CD4-positive, alpha-beta T cell treated with Interleukin-10 for 1 hour (primary cell): ENCODE data around the gene MAML2.
A peak's percentile ranks its signal among the peaks of the same experiment; 100 is the strongest.

Experiments
- DNase-seq: peaks from one replicate; pipeline ENCODE4 v3.0.0-alpha.2; 2020

Gene MAML2

GRCh38 chr11:96092511-96092910, 250.5 kb downstream of the MAML2 start:
- no peak for DNase-seq

GRCh38 chr11:96091476-96091875, 251.5 kb downstream of the MAML2 start:
- peak; percentile 57 for DNase-seq

GRCh38 chr11:96090711-96091110, 252.3 kb downstream of the MAML2 start:
- DNase-seq = no peak

- DNase-seq = no peak
Measured at GRCh38 chr11:96088914-96089313, 254.1 kb downstream of the MAML2 start.

- DNase-seq = no peak
Measured at GRCh38 chr11:96086111-96086510, 256.9 kb downstream of the MAML2 start.

GRCh38 chr11:96085319-96085930, 257.6 kb downstream of the MAML2 start:
- DNase-seq = no peak

- no peak for DNase-seq
Measured at GRCh38 chr11:96084610-96085318, 258.2 kb downstream of the MAML2 start.

GRCh38 chr11:96082936-96083335, 260.1 kb downstream of the MAML2 start:
- no peak for DNase-seq

- no peak for DNase-seq
Measured at GRCh38 chr11:96082002-96082899, 260.7 kb downstream of the MAML2 start.

GRCh38 chr11:96081561-96081960, 261.4 kb downstream of the MAML2 start:
- no peak for DNase-seq

GRCh38 chr11:96079691-96080090, 263.3 kb downstream of the MAML2 start:
- DNase-seq = no peak

- DNase-seq = peak; percentile 7
Measured at GRCh38 chr11:96075532-96075959, 267.4 kb downstream of the MAML2 start.

GRCh38 chr11:96074551-96075310, 268.3 kb downstream of the MAML2 start:
- no peak for DNase-seq

GRCh38 chr11:96073536-96073935, 269.5 kb downstream of the MAML2 start:
- DNase-seq = no peak

GRCh38 chr11:96072592-96072991, 270.4 kb downstream of the MAML2 start:
- no peak for DNase-seq

GRCh38 chr11:96070453-96070852, 272.5 kb downstream of the MAML2 start:
- DNase-seq = no peak

GRCh38 chr11:96067160-96067559, 275.8 kb downstream of the MAML2 start:
- no peak for DNase-seq

- no peak for DNase-seq
Measured at GRCh38 chr11:96065379-96065778, 277.6 kb downstream of the MAML2 start.

- no peak for DNase-seq
Measured at GRCh38 chr11:96063886-96064285, 279.1 kb downstream of the MAML2 start.

GRCh38 chr11:96063053-96063452, 279.9 kb downstream of the MAML2 start:
- no peak for DNase-seq

- DNase-seq = peak; percentile 18
Measured at GRCh38 chr11:96062134-96062533, 280.9 kb downstream of the MAML2 start.

GRCh38 chr11:96061730-96062129, 281.3 kb downstream of the MAML2 start:
- DNase-seq = no peak

GRCh38 chr11:96061069-96061468, 281.9 kb downstream of the MAML2 start:
- no peak for DNase-seq
